ENCODE results near the gene STK16.
A peak's percentile ranks its signal among the peaks of the same experiment; 100 is the strongest.

GRCh38 chr2:219249203-219249980 is 4.1 kb downstream of the STK16 start:
- peak; percentile 25 to 62 (median 49) for TF ChIP-seq POLR2AphosphoS5 (IDR thresholded peaks at IDR 0.05)
- TF ChIP-seq, protein P1, sequence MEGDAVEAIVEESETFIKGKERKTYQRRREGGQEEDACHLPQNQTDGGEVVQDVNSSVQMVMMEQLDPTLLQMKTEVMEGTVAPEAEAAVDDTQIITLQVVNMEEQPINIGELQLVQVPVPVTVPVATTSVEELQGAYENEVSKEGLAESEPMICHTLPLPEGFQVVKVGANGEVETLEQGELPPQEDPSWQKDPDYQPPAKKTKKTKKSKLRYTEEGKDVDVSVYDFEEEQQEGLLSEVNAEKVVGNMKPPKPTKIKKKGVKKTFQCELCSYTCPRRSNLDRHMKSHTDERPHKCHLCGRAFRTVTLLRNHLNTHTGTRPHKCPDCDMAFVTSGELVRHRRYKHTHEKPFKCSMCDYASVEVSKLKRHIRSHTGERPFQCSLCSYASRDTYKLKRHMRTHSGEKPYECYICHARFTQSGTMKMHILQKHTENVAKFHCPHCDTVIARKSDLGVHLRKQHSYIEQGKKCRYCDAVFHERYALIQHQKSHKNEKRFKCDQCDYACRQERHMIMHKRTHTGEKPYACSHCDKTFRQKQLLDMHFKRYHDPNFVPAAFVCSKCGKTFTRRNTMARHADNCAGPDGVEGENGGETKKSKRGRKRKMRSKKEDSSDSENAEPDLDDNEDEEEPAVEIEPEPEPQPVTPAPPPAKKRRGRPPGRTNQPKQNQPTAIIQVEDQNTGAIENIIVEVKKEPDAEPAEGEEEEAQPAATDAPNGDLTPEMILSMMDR (IDR thresholded peaks at IDR 0.05), result no peak
- TF ChIP-seq POLR2A (IDR thresholded peaks at IDR 0.05), result no peak

Data from breast epithelium (tissue), 3 donors.